Uterus (tissue), 4 donors: Measurements from ENCODE around the gene TSC22D2. TPM values are rescaled to one million over a fixed set of nuclear protein-coding genes. Genes with fewer than 3 reads are reported as not detected.
A peak's percentile ranks its signal among the peaks of the same experiment; 100 is the strongest.

Experiments used
- DNase-seq, 2 donors: peaks; one replicate each; pipeline ENCODE4 v3.0.0-alpha.2; 2019 to 2020
- H3K27ac ChIP-seq, 2 donors: fragments of 200-600 bp; sonication (generic); 1 replicate in 1 of 2; 2 replicates in 1 of 2; pipeline ENCODE4 v1.5.1; 2016 to 2018
- H3K27me3 ChIP-seq, 2 donors: fragments of 200-600 bp; sonication (generic); one replicate each; pipeline ENCODE4 v1.5.1; 2018 to 2019; ENCODE audit warnings: control low read depth in 1 of 2
- H3K36me3 ChIP-seq, 2 donors: fragments of 200-600 bp; sonication (generic); one replicate each; pipeline ENCODE4 v1.5.1; 2019; ENCODE audit warnings: control low read depth in 1 of 2
- H3K4me1 ChIP-seq, 2 donors: fragments of 200-600 bp; sonication (generic); one replicate each; pipeline ENCODE4 v1.5.1; 2018 to 2019; ENCODE audit warnings: control low read depth in 1 of 2
- H3K4me3 ChIP-seq, 2 donors: fragments of 200-600 bp; sonication (generic); 1 replicate in 1 of 2; 2 replicates in 1 of 2; pipeline ENCODE4 v1.5.1; 2018 to 2019; ENCODE audit warnings: mild to moderate bottlenecking in 1 of 2
- H3K9me3 ChIP-seq, 2 donors: fragments of 200-600 bp; sonication (generic); one replicate each; pipeline ENCODE4 v1.5.1; 2019; ENCODE audit warnings: control low read depth in 1 of 2
- CTCF ChIP-seq, 4 experiments: fragments of 200-600 bp in 2 of 4; fragments of 450-650 bp in 2 of 4; sonication (generic) in 2 of 4; IDR thresholded peaks; one replicate each; pipeline ENCODE4 v1.5.1; 2016 to 2019; ENCODE audit warnings: antibody characterized with exemption in 4 of 4, mild to moderate bottlenecking in 2 of 4, moderate library complexity in 1 of 4
- POLR2A ChIP-seq, 2 donors: fragments of 450-650 bp; IDR thresholded peaks; one replicate each; pipeline ENCODE4 v1.6.1; 2016; ENCODE audit warnings: antibody characterized with exemption in 2 of 2, mild to moderate bottlenecking in 1 of 2, moderate library complexity in 1 of 2
- intact Hi-C: fragments of 100-400 bp; cut with DNase I; formaldehyde crosslinking; loops from one replicate; pipeline ENCODE4 v1.15.1; 2023; ENCODE audit warnings: low total_unique reads
- total RNA-seq, 4 donors: library from RNA; depleted of rRNA in 3 of 4; stranded (reverse); fragments of >200 nt in 3 of 4; gene quantifications; one replicate each; pipeline versions ENCODE4 v1.1.0 to v1.2.4, GENCODE V29; 2014 to 2023
- donor health status: DM: yes; HTN: yes; CAD: no.

The TSC22D2 gene
- total RNA-seq, 4 donors from 2014 or later: 11.8 to 60.5 (median 23.6) TPM

GRCh38 chr3:150446470-150446977 is 38.4 kb downstream of the TSC22D2 start:
- no peak for TF ChIP-seq POLR2A (IDR thresholded peaks at IDR 0.05)
- TF ChIP-seq CTCF (IDR thresholded peaks at IDR 0.05): no peak
- Histone ChIP-seq H3K4me3 (no peak overlapping the region), H3K9me3 (no peaks in the 10 kb centered on the region), H3K36me3 (no peaks in the 10 kb centered on the region), H3K4me1 (peaks cover 0 to 20% of the 10 kb centered on the region in 2 donors), H3K27me3 (no peaks in the 10 kb centered on the region), H3K27ac (no peak overlapping the region)
- no peak for DNase-seq
- intact Hi-C loops: no loop called here

DNA sequence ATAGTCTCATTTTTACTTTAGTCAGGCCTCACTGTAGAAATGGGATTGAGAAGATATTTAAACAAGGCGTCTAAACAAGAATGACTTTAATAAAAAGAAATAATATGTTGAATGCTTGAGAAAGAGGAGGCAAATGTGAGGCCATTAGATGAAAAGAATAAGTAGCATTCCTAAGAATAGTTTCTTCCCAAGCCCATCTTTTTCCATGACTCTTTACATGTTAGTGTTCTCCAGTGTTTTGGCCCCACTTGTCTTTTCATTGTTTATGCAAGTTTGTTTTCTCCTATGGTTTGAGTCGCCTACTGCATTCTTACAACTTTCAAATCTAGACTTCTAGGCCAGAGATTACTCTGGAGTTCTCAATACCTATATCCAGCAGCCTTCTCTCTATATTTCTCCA is 39.0 kb downstream of the TSC22D2 start:
- Histone ChIP-seq H3K36me3 (no peaks in the 10 kb centered on the region), H3K9me3 (no peaks in the 10 kb centered on the region), H3K4me1 (peaks cover 0 to 22% of the 10 kb centered on the region in 2 donors), H3K4me3 (no peak overlapping the region), H3K27me3 (no peaks in the 10 kb centered on the region), H3K27ac (peak overlapping the region in 1 of 2 donors; percentile 3)
- TF ChIP-seq POLR2A (IDR thresholded peaks at IDR 0.05) (no peak), CTCF (IDR thresholded peaks at IDR 0.05) (no peak)
- intact Hi-C loops: no loop called here
- DNase-seq: no peak

GRCh38 chr3:150447631-150448465 is 39.8 kb downstream of the TSC22D2 start:
- Histone ChIP-seq H3K27me3 (no peaks in the 10 kb centered on the region), H3K27ac (peak overlapping the region in 1 of 2 donors; percentile 3), H3K4me1 (peaks cover 0 to 22% of the 10 kb centered on the region in 2 donors), H3K4me3 (no peak overlapping the region), H3K36me3 (no peaks in the 10 kb centered on the region), H3K9me3 (no peaks in the 10 kb centered on the region)
- TF ChIP-seq CTCF (IDR thresholded peaks at IDR 0.05): no peak
- no peak for TF ChIP-seq POLR2A (IDR thresholded peaks at IDR 0.05)
- intact Hi-C loops: no loop called here
- no peak for DNase-seq

DNA sequence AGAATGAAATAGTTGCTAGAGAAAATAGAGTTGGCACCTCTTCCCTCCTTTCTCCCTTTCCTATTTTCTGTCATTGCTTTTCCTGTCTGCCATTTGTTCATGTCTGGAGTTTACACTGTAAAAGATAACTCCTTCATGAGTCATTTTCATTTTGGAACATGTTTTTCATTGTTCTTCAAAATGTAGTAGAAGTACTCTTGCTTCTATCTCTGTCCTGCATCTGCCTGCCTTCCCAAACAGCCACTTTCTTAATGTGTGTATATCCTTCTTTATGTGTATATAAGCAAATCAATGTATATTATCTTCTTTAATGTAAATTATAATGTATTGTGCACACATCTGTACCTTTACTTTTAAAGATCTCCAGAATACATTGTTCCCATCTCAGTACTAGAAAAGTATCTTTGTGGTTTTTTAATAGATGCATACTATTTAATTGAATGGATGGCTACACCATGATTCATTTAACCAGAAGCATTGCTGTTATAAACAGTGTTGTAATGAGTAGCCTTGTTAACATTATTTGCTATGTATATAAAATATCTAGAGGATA is 41.1 kb downstream of the TSC22D2 start:
- TF ChIP-seq CTCF (IDR thresholded peaks at IDR 0.05) (no peak), POLR2A (IDR thresholded peaks at IDR 0.05) (no peak)
- Histone ChIP-seq H3K4me1 (peaks cover 0 to 22% of the 10 kb centered on the region in 2 donors), H3K9me3 (no peaks in the 10 kb centered on the region), H3K27me3 (no peaks in the 10 kb centered on the region), H3K27ac (peak overlapping the region in 1 of 2 donors; percentile 10), H3K4me3 (no peak overlapping the region), H3K36me3 (no peaks in the 10 kb centered on the region)
- no peak for DNase-seq
- intact Hi-C loops: no loop called here

DNA sequence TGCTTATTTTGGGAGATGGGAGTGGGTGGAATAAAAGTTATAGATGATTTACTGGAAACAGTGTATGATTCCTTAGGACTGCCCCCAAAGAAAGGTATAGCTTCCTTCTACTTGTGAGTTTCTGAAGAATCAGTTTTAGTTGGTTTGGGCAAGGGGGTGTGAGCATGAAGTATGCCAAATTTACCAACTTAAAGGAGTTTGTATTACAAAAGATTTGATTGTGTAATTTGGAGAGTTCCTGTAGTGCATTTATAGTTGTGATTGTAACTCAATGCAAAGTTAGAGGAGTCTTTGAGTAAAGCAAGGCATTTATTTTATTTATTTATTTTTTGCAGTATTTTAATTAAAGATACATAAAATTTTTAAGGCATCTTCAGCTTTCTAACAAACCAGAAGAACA is 42.8 kb downstream of the TSC22D2 start:
- TF ChIP-seq POLR2A (IDR thresholded peaks at IDR 0.05) (no peak), CTCF (IDR thresholded peaks at IDR 0.05) (no peak)

More for the DNA sequence above, 42.8 kb downstream of the TSC22D2 start:
- no peaks in the 10 kb centered on the region for H3K9me3 ChIP-seq
- H3K4me3 ChIP-seq: no peak overlapping the region
- H3K27me3 ChIP-seq: no peaks in the 10 kb centered on the region
- peaks cover 0 to 22% of the 10 kb centered on the region in 2 donors for H3K4me1 ChIP-seq
- no peaks in the 10 kb centered on the region for H3K36me3 ChIP-seq
- no peak overlapping the region for H3K27ac ChIP-seq
- intact Hi-C loops: no loop called here
- no peak for DNase-seq
